GM18499 (cell line): ENCODE measurements around the gene PGRMC2.

ENCODE experiments used
- ATAC-seq: cut with Tn5 transposase; IDR thresholded peaks from one replicate; pipeline ENCODE4 v1.9.1; 2021; ENCODE audit warnings: moderate number of reproducible peaks; ENCODE audit not compliant: insufficient read depth, unreplicated experiment

Gene PGRMC2

GRCh38 chr4:128287141-128287870, at the start of gene PGRMC2:
TSS of gene PGRMC2 (minus strand) at chr4:128287813. CDS start at chr4:128287790, 23 bp downstream.
- peak; percentile 20 for ATAC-seq

GRCh38 chr4:128335541-128335940, 47.9 kb upstream of the PGRMC2 start:
- no peak for ATAC-seq

- no peak for ATAC-seq
Measured at GRCh38 chr4:128334256-128334655, 46.6 kb upstream of the PGRMC2 start.

- no peak for ATAC-seq
Measured at GRCh38 chr4:128333309-128334018, 45.9 kb upstream of the PGRMC2 start.

GRCh38 chr4:128332081-128332480, 44.5 kb upstream of the PGRMC2 start:
- no peak for ATAC-seq

GRCh38 chr4:128329638-128330037, 42.0 kb upstream of the PGRMC2 start:
- ATAC-seq, result no peak

- no peak for ATAC-seq
Measured at GRCh38 chr4:128328106-128328505, 40.5 kb upstream of the PGRMC2 start.

GRCh38 chr4:128323401-128323800, 35.8 kb upstream of the PGRMC2 start:
- ATAC-seq, result no peak

GRCh38 chr4:128322986-128323385, 35.4 kb upstream of the PGRMC2 start:
- ATAC-seq, result no peak

GRCh38 chr4:128322311-128322710, 34.7 kb upstream of the PGRMC2 start:
- no peak for ATAC-seq

- no peak for ATAC-seq
Measured at GRCh38 chr4:128320656-128321055, 33.0 kb upstream of the PGRMC2 start.

- no peak for ATAC-seq
Measured at GRCh38 chr4:128315756-128316520, 28.3 kb upstream of the PGRMC2 start.

GRCh38 chr4:128311659-128312403, 24.2 kb upstream of the PGRMC2 start:
- no peak for ATAC-seq

GRCh38 chr4:128310266-128310697, 22.7 kb upstream of the PGRMC2 start:
- ATAC-seq, result no peak

- no peak for ATAC-seq
Measured at GRCh38 chr4:128309585-128309984, 22.0 kb upstream of the PGRMC2 start.

- no peak for ATAC-seq
Measured at GRCh38 chr4:128308986-128309385, 21.4 kb upstream of the PGRMC2 start.

- no peak for ATAC-seq
Measured at GRCh38 chr4:128307123-128307571, 19.5 kb upstream of the PGRMC2 start.

- ATAC-seq, result no peak
Measured at GRCh38 chr4:128305942-128306341, 18.3 kb upstream of the PGRMC2 start.

- no peak for ATAC-seq
Measured at GRCh38 chr4:128303986-128304385, 16.4 kb upstream of the PGRMC2 start.

GRCh38 chr4:128303405-128303785, 15.8 kb upstream of the PGRMC2 start:
- no peak for ATAC-seq
